Activated gamma-delta T cell treated with Interleukin-2 at 50 U/mL for 16 hours (primary cell): Measurements from ENCODE around the gene WIPF2.
A peak's percentile ranks its signal among the peaks of the same experiment; 100 is the strongest.

Source experiments
- DNase-seq: peaks from one replicate; pipeline ENCODE4 v3.0.0-alpha.2; 2020

The WIPF2 gene

DNA sequence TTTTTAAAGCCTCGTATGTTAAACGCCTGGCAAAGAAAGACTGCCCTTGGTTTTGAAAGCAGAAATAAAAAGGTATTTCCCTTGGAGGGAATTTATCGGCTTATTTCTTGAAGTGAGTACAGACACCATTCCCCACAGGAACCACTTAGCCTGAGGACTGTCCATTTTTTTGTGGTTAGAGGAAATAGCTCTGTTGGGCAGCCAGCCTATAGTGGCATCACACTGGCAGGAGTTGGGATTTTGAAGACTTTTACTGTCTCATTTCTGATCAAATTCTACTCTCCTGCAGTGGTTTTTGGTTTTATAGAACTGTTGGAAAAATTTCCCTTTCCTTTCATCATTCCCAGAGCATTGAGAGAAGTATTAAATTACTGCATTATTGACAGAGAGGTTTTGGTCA lies 34.5 kb downstream of the WIPF2 start:
- DNase-seq, result no peak

DNA sequence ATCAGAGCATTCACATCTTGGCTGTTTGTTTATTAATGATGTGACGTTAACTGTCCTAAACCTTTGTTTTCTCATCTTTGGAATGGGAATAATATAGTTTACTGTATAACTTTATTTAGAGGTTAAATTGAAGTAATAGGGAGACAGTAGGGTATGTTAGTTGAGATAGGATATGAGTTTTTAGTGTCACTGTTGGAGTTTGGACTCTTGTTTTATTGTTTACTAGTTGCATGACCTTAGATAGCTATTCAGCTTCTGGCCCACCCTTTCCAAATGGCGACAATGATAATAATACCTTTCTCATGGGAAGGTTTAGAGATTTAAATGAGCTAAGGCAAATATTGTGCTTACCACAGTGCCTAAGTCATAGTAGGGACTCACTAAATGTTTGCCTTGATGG lies 40.4 kb downstream of the WIPF2 start:
- DNase-seq, result no peak

DNA sequence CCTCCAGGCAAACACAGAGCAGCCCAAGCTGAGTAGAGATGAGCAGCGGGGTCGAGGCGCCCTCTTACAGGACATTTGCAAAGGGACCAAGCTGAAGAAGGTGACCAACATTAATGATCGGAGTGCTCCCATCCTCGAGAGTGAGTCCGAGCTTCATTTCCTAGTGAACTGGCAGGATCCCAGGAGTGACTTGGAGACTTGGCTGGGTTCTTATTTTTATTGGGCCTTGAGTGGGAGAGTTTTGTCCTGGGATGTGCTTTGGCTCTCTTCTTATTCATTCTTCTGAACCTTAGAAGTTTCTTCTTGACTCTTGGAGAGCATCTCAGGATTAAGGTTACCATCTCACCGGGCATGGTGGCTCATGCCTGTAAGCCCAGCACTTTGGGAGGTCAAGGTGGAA lies 41.4 kb downstream of the WIPF2 start:
- no peak for DNase-seq

DNA sequence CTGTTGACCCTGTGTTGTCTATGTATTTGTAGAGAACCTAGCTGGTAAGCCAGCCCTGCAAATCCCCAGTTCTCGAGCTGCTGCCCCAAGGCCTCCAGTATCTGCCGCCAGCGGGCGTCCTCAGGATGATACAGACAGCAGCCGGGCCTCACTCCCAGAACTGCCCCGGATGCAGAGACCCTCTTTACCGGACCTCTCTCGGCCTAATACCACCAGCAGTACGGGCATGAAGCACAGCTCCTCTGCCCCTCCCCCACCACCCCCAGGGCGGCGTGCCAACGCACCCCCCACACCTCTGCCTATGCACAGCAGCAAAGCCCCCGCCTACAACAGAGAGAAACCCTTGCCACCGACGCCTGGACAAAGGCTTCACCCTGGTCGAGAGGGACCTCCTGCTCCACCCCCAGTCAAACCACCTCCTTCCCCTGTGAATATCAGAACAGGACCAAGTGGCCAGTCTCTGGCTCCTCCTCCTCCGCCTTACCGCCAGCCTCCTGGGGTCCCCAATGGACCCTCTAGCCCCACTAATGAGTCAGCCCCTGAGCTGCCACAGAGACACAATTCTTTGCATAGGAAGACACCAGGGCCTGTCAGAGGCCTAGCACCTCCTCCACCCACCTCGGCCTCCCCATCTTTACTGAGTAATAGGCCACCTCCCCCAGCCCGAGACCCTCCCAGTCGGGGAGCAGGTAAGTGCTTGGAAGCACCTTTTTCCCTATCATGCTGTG lies 45.5 kb downstream of the WIPF2 start:
- no peak for DNase-seq

DNA sequence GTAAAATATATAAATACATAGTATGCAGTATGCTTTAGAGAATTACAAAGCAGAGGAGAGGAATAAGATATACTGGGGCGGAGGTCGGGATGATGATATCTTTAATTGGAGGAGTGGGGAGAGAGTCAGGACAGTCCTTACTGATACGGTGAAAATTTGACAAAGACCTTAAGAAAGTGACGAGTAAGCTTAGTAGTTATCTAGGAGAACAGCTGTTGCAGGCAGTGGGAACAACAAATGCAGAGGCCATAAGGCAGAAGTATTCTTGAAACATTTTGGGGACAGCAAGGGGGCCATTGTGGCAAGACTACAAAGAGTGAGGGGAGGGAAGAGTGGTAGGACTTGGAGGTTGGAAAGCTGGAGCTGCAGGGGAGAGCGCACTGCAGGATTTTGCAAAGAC lies 46.2 kb downstream of the WIPF2 start:
- DNase-seq, result no peak

DNA sequence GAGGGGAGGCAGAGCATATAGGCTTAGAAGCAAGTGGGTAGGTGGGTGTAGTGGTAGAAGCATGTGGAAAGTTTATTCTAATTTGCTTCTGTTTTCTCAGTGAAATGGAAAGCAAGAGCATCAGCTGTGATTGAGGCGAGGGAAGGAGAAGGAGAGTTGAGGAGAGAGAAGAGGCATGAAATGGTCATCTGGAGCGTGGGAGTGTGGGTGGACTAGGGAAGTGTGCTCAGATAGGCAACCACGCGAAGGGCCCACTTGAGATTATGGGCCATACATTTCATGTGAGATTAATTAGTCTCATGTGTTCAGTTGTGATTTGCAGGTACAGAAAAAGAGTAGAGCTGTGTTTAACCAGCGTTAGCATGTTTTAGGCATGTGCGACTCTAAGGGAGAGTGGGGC lies 47.8 kb downstream of the WIPF2 start:
- DNase-seq, result no peak

DNA sequence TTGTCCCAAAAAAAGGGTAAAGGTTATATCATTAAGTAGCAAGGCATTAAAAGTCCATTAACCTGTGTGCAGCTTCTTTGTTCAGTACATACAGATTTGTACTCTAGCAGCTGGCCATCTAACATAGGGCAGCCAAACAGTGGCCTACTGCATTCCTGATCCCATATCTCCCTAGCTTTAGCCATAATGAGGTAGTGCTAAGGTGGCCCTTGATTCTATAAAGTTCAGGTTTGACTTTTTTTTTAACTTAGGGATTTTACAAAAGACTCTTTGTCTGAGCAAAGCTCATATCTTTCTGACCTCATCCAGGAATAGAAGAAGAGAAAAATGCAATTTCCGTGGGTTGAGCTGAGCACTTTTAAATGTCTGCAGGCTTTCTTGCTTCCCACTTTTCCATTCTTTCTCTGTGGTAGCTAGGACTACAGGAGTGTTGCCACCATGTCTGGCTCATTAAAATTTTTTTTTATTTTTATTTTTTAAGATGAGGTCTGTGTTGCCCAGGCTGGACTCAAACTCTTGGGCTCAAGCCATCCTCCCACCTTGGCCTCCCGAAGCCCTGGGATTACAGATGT lies 49.1 kb downstream of the WIPF2 start:
- DNase-seq, result no peak

DNA sequence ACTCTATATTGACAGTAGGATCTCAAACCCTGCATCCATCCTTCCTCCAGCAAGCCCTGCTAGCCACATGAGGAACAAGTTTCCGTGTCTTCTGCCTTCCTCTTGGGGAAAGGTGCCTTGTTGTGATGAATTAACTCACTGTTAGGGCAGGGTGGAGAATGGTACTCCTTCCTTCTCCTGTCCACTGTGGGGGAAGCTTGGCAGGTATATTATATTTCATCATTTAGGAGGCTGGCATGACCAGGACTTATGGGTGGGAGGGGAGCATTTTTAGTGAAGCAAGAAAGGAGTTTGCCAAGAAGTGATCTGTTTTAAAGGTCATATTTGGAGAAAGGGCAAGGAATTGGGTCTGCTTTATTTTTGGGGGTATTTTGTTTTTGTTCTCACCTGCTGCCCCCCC lies 59.3 kb downstream of the WIPF2 start:
- DNase-seq, result no peak

DNA sequence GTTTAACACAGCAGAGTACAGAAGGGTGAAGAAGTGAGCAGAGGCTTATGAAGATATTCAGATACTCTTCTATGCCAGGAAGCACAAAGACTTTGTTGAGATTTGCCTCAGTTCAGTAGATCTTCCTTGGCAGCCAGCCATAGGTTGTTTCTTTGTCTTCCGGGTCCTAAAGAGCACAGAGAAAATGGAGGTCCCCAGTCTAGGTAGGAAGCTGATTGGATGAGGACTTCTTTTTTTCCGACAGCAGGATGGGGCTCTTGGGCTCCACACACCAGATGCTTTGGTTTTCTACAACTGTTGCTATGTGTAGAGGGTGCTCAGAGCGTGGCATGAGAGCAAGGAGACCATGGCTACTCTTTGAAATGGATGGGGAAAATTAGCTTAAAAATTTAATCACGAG lies 60.3 kb downstream of the WIPF2 start:
- no peak for DNase-seq

DNA sequence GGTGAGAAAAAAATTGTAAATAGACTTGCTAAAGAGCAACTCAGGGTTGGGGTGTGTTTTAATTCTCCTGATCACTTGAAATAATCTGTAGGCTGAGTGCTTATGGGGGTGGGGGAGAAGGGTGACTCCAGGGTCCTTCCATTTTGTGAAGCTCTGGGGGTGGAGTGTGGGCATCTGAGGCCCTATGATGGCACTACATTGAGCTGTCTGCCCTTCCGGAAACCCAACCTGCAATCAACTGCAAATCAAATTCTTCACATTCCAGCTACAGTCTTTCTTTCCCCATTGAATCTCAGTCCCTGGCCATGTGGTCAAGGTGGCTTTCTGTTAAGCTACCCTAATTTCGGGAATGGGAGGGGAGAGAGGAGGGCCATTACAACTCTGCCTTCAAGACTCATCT lies 62.6 kb downstream of the WIPF2 start:
- DNase-seq, result no peak

DNA sequence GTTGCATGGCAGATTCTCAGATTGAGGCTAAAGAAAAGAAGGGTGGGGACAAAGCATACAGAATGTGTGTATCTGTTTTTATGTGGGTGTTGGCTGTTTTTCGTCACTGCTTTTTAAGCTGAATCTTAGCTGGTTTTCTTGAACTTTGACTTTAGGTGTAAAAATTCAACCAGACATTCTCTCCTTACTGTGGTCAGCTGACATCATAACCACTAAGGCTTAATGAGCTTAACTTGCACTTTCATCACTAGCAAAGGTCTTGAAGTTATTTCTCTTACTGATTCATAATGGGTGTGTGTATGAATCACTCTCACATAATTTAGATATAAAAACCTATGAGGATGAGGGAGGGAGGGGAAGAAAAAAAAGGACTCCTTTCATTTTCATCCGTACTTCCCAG lies 64.6 kb downstream of the WIPF2 start:
- DNase-seq, result no peak

DNA sequence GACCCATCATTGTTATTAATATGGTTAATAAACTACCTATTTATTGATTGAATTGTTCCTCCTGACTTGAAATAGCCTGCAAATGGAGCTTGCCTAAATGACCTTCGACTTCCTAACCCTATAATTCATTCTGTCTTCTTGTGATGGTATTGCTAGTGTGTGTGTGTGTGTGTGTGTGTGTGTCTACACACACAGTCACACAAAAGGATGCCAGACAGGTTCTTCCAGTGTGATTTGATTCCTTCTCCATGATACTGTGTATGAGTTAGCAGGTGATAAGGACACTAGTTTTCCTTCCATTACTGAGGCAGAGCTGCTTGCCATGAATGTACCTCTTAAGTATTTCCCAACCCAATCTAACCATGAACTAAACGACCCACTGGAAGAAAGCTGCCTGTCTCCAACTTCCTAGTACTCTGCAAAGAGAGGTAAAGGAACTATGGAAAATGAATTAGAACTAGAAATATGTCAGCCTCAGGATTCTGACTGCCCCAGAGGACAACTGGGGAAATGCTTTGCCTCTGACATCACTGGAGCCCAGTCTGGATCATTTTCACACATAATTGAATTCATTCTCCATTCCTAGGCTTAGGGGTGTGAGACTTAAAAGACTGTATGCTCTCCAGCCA lies 65.1 kb downstream of the WIPF2 start:
- DNase-seq, result no peak

DNA sequence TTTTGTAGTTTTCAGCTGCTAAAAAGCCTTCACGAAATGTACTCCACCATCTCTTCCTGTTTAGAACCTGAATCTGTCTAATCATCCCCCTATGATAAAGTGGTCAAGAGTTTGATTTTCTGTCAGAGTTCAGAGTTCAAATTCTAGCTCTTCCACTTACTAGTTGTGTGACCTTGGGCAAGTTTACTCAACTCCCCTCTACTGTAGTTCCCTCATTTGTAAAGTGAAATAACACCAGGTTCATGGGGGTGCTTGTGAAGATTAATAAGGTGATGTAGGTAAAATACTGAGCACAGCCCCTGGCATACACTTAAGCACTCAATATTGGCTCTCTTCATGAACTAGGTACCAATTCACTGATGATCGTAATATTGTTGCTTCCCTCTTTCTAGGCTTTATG lies 67.4 kb downstream of the WIPF2 start:
- no peak for DNase-seq

DNA sequence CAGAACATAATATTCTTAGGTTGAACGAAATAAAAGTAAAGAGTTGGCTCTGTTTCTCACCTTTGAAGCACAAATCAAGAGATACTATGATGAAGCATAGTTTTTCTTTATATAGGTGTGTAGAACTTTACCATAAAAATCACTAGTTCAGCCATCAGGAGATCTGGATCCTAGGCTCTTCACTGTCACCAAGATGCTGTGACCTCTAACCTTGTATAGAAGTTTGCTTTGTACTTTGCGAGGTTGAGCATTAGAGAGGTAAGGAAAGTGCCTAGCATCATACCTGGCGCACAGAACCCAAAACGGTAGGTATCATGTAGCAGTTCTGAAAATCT lies 68.0 kb downstream of the WIPF2 start:
- DNase-seq, result no peak

DNA sequence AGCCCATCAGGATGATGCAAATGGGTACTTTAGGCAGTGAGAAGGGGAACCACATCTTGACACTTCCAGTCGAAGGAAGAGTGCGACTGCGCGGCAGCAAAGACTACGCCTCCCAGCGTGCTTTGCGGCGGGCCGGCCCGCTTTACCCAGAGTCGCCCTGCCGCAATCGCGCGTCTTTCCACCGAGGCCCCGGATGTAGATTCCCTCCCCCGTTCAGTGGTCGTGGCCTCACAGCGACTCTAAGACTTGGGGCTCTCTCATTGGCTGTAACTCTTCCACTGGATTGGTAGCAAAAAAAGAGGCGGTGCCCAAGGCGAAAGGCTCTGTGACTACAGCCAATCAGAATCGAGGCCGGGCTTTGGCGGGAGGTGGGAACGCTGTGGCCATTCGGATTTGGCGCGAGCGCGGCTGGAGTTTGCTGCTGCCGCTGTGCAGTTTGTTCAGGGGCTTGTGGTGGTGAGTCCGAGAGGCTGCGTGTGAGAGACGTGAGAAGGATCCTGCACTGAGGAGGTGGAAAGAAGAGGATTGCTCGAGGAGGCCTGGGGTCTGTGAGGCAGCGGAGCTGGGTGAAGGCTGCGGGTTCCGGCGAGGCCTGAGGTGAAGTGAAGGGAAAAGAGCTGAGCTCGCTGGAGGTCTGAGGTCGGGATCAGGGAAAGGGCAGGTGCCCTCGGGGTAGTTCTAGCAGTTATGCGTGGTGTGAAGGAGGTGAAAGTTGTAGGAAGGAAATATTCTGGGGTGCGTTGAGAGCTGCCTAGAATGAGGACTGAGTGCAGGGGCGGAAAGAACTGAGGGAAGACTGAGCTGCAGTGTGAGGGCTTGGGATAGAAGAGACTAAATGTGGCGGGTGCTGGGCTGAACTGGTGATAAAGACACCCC lies 68.6 kb downstream of the WIPF2 start, which contains the start of gene CDC6:
CDC6 (plus strand) TSS at position 386 of the 876 bp plus-strand sequence. CDS start 1,542 bp downstream, outside the sequence.
- DNase-seq, result peak; percentile 98

DNA sequence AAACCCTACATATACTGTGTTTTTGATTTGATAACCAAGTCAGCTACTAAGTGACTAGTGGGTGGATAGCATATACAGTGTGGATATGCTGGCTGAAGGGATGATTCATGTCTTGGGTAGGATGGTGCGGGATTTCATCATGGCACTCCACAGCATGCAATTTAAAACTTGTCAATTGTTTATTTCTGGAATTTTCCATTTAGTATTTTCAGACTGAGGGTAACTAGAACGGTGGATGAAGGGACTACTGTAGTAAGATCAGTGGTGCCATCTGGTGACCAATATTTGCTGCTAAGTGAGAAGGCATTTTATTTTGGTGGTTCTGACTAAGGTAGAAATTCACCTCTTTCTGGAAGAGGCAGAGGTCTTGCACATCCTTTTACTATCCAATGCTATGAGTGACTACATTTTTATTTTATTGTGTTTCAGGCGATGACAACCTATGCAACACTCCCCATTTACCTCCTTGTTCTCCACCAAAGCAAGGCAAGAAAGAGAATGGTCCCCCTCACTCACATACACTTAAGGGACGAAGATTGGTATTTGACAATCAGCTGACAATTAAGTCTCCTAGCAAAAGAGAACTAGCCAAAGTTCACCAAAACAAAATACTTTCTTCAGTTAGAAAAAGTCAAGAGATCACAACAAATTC lies 71.7 kb downstream of the WIPF2 start:
- DNase-seq, result peak; percentile 31

DNA sequence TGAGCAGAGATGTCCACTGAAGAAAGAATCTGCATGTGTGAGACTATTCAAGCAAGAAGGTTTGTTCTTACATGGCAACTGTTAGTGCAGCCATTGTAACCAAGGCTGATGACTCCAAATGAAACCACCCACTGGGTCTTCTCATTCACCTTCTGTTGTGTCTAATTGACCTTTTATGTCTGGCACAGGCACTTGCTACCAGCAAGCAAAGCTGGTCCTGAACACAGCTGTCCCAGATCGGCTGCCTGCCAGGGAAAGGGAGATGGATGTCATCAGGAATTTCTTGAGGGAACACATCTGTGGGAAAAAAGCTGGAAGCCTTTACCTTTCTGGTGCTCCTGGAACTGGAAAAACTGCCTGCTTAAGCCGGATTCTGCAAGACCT lies 72.2 kb downstream of the WIPF2 start:
- no peak for DNase-seq

DNA sequence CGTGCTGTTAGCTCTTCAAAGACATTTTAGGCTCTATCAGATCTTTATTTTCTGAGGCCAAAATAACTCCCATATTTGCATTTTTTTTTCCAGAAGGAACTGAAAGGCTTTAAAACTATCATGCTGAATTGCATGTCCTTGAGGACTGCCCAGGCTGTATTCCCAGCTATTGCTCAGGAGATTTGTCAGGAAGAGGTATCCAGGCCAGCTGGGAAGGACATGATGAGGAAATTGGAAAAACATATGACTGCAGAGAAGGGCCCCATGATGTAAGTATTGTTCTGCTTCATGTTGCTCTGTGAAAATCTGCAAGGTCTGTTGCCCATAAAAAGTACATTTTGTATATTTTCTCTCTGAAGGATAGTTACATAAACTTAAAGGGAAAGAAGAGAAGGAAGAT lies 74.3 kb downstream of the WIPF2 start:
- DNase-seq, result no peak

DNA sequence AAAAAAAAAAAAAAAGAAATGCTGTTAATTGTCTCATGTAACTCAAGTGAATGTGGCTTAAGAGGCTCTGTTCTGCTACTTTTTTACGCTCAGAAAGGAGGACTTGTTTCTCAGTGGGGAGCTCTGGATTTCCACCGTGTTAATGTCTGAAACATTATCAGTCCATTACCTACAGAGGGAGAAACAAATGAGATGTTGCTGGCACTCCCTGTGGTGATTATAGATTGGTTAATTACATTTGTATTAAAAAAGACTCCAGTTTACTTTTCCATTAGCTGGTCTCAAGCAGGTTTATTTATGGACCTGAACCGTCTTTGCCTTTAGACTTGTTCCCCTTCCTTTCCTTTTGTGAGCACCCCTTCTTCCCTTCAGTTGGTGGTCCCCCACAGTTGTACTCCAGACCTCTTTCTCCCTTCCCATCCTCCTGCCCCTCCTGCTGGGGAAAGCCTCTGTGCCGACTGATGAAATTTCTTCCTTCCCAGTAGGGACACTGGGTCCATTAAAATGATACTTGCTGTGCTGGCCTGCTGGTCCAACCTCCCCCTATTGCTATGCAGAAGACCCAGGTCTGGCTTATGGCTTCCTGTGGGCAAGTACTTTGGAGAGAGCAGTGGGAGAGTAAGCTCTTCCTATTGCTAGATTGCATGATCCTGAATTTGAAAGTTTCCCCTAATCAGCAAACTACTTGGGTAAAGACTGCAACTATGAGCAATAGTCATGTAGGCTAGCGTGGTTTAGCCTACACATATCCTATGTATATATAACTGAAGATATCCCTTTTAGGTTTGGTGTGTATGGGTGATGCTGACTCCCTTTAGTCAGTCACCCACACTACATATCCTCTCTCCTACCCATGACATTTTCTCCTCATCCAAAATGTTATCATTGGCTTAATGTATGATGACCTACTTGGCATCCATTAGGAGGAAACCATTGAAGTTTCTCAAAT lies 76.7 kb downstream of the WIPF2 start:
- no peak for DNase-seq

DNA sequence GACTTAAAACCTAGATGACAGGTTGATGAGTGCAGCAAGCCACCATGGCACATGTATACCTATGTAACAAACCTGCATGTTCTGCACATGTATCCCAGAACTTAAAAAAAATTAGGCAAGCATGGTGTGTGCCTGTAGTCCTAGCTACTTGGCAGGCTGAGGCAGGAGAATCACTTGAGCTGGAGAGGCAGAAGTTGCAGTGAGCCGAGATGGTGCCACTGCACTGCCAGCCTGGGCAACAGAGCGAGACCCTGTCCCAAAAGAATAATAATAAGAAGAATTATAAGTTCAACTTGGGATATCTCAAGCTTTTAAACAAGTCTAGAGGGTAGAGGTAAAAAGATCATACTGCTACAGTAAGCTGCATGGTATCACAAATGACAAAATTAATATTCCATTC lies 78.4 kb downstream of the WIPF2 start:
- DNase-seq, result no peak

DNA sequence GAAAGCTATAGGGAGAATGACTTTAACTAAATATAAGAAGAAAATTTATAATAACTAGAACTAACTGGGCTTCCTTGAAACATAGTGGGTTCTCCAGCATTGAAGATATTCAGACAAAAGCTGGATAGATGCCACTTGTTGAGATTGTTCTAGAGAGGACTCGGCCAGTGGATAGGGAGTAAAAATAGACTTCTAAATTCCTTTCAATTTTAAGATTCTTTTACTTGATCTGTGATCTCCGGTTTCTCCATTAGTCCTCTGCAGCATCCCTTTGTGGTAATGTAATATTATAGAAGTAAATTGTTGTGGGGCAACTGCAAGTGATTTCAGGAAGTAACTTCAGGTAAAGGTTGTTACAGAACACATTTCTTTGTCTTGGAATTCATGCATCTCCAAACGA lies 79.6 kb downstream of the WIPF2 start:
- DNase-seq, result no peak
